GM12891 (cell line): ENCODE data around the gene MGAT5.

ENCODE experiments used
- DNase-seq: peaks from one replicate; pipeline ENCODE4 v3.0.0; 2011; ENCODE audit warnings: low spot score; ENCODE audit not compliant: insufficient read length
- FAIRE-seq: peaks from 2 replicates; lab custom pipeline; 2011; peaks lifted over from hg19 to GRCh38; lab: Jason Lieb, UNC
- PAX5 ChIP-seq: IDR thresholded peaks from 2 replicates; pipeline ENCODE4 v1.6.1; 2011; ENCODE audit warnings: low read length, moderate library complexity, mild to moderate bottlenecking; ENCODE audit not compliant: insufficient read depth, severe bottlenecking
- POLR2A ChIP-seq: IDR thresholded peaks from 2 replicates; pipeline ENCODE4 v1.6.1; 2011; ENCODE audit warnings: low read depth, low read length, control low read depth
- POLR2AphosphoS5 ChIP-seq: IDR thresholded peaks from 2 replicates; pipeline ENCODE4 v1.6.1; 2011; ENCODE audit warnings: low read depth, low read length, control low read depth
- POU2F2 ChIP-seq: IDR thresholded peaks from 2 replicates; pipeline ENCODE4 v1.6.1; 2011; ENCODE audit warnings: low read depth, mild to moderate bottlenecking, control low read depth, low read length, moderate library complexity
- SPI1 ChIP-seq: IDR thresholded peaks from 2 replicates; pipeline ENCODE4 v1.6.1; 2011; ENCODE audit warnings: low read depth, low read length, control low read depth
- TAF1 ChIP-seq: IDR thresholded peaks from 2 replicates; pipeline ENCODE4 v1.6.1; 2011; ENCODE audit warnings: low read depth, low read length, control low read depth

MGAT5 gene

GRCh38 chr2:134243244-134243643 lies 10.6 kb upstream of the MGAT5 start:
- TF ChIP-seq SPI1 (no peak), POU2F2 (no peak), POLR2AphosphoS5 (no peak), PAX5 (no peak), POLR2A (no peak), TAF1 (no peak)
- DNase-seq (no peak), FAIRE-seq (peak; percentile 41)

GRCh38 chr2:134244086-134244485 lies 9.8 kb upstream of the MGAT5 start:
- FAIRE-seq = no peak
- TF ChIP-seq SPI1 (no peak), POLR2A (no peak), PAX5 (no peak), POU2F2 (no peak), POLR2AphosphoS5 (no peak), TAF1 (no peak)
- no peak for DNase-seq

DNA sequence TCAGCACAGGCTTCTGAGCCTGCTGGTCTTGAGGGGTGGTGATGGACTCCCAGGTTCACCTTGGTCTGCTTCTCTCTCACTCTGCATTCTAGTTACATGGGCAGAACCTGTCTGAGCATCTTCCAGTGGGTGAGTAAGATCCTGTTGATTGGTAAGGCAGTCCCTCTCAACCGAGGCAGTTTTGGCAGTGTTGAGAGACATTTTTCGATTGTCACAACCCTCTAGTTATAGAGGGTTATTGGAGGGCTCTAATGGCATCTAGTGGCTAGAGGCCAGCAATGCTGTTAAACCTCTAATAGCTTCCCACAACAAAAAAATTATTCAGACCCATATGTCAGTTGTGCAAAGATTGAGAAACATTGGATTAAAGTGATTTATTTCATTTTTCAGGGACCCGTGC lies 9.3 kb upstream of the MGAT5 start:
- no peak for DNase-seq
- peak; percentile 62 for FAIRE-seq
- TF ChIP-seq POU2F2 (no peak), PAX5 (no peak), POLR2A (no peak), TAF1 (no peak), POLR2AphosphoS5 (no peak)

DNA sequence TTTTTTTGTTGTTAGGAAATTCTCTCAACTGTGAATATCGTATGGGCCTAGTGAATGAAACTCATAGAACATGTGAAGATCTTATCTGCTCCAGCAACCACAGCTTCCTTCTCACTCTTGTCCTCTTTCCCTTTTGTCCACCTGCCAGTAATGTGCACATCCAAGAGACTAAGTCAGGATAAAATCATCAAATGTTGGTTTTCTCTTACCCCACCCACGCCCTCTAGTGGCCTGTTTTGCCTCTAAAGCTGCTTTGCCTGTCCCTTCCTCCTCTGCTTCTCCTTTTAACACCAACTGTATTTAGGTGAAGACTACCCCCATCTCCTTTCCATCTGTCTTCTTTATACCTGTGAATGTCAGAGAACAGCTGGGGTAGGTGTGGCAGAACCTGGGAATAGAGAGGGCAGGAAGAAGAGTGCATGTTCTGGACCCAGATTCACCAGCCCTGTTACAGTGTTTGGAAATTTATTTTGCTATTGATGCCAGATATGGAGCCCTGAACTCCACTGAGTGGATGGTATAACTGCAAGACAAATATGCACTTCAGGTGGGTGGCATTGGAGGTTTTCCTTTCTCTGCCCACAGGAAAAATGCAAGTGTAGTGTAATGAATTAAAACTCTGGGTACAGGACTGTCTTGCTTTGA lies 8.4 kb upstream of the MGAT5 start:
- TF ChIP-seq PAX5 (no peak), TAF1 (no peak), POU2F2 (no peak), POLR2A (no peak), SPI1 (no peak), POLR2AphosphoS5 (no peak)
- FAIRE-seq (peak; percentile 92), DNase-seq (no peak)

GRCh38 chr2:134246154-134246874 lies 7.6 kb upstream of the MGAT5 start:
- DNase-seq (no peak), FAIRE-seq (peak; percentile 61)
- no peak for TF ChIP-seq TAF1
- TF ChIP-seq SPI1 = no peak
- no peak for TF ChIP-seq POLR2A
- TF ChIP-seq PAX5 = no peak
- TF ChIP-seq POLR2AphosphoS5 = no peak
- no peak for TF ChIP-seq POU2F2

GRCh38 chr2:134247679-134248078 lies 6.2 kb upstream of the MGAT5 start:
- no peak for TF ChIP-seq POLR2A
- TF ChIP-seq SPI1 = peak; percentile 97
- peak; percentile 75 for FAIRE-seq
- no peak for DNase-seq

GRCh38 chr2:134248913-134249312 lies 5.0 kb upstream of the MGAT5 start:
- no peak for TF ChIP-seq TAF1
- TF ChIP-seq PAX5 = no peak
- TF ChIP-seq SPI1 = no peak
- no peak for TF ChIP-seq POU2F2
- no peak for TF ChIP-seq POLR2A
- TF ChIP-seq POLR2AphosphoS5 = no peak
- FAIRE-seq (no peak), DNase-seq (no peak)

GRCh38 chr2:134249755-134250154 lies 4.1 kb upstream of the MGAT5 start:
- no peak for DNase-seq
- FAIRE-seq = peak; percentile 59
- TF ChIP-seq POU2F2 (peak; percentile 72; the same call in 1 of the 2 replicates), TAF1 (no peak), SPI1 (no peak), PAX5 (no peak), POLR2A (no peak), POLR2AphosphoS5 (no peak)

- DNase-seq = no peak
- no peak for TF ChIP-seq TAF1
- peak; percentile 36 for TF ChIP-seq SPI1
- peak; percentile 33 for FAIRE-seq
These were observed 2.9 kb upstream of the MGAT5 start for GRCh38 chr2:134250840-134251461.

- TF ChIP-seq TAF1 (no peak), SPI1 (peak; percentile 43), POLR2A (no peak), POU2F2 (peak; percentile 73; the same call in 1 of the 2 replicates), POLR2AphosphoS5 (no peak)
These were observed 1.7 kb upstream of the MGAT5 start for GRCh38 chr2:134252092-134252750.

More at GRCh38 chr2:134252092-134252750, 1.7 kb upstream of the MGAT5 start:
- DNase-seq (no peak), FAIRE-seq (peak; percentile 78)
